ENCODE measurements around the gene EHD4.

The EHD4 gene

GRCh38 chr15:41861736-41862356 lies 110.5 kb downstream of the EHD4 start:
- DNase-seq (ENCODE audit: low spot score): no peak

- no peak for DNase-seq (ENCODE audit: low spot score)
Measured at GRCh38 chr15:41860049-41860828, 112.1 kb downstream of the EHD4 start.

- no peak for DNase-seq (ENCODE audit: low spot score)
Measured at GRCh38 chr15:41858756-41859155, 113.6 kb downstream of the EHD4 start.

GRCh38 chr15:41857316-41857715 lies 115.0 kb downstream of the EHD4 start:
- DNase-seq (ENCODE audit: low spot score): no peak

GRCh38 chr15:41856716-41857115 lies 115.6 kb downstream of the EHD4 start:
- no peak for DNase-seq (ENCODE audit: low spot score)

GRCh38 chr15:41856262-41856661 lies 116.1 kb downstream of the EHD4 start:
- no peak for DNase-seq (ENCODE audit: low spot score)

GRCh38 chr15:41855261-41855961 lies 116.9 kb downstream of the EHD4 start:
- peak; percentile 47 for DNase-seq (ENCODE audit: low spot score)

GRCh38 chr15:41854443-41854842 lies 117.9 kb downstream of the EHD4 start:
- DNase-seq (ENCODE audit: low spot score): no peak

- no peak for DNase-seq (ENCODE audit: low spot score)
Measured at GRCh38 chr15:41853831-41854230, 118.5 kb downstream of the EHD4 start.

GRCh38 chr15:41852736-41853590 lies 119.4 kb downstream of the EHD4 start:
- no peak for DNase-seq (ENCODE audit: low spot score)

- no peak for DNase-seq (ENCODE audit: low spot score)
Measured at GRCh38 chr15:41851755-41852370, 120.5 kb downstream of the EHD4 start.

GRCh38 chr15:41851167-41851523 lies 121.2 kb downstream of the EHD4 start:
- DNase-seq (ENCODE audit: low spot score): no peak

- no peak for DNase-seq (ENCODE audit: low spot score)
Measured at GRCh38 chr15:41850482-41851166, 121.7 kb downstream of the EHD4 start.

- no peak for DNase-seq (ENCODE audit: low spot score)
Measured at GRCh38 chr15:41849861-41850260, 122.5 kb downstream of the EHD4 start.

GRCh38 chr15:41849204-41849603 lies 123.2 kb downstream of the EHD4 start:
- no peak for DNase-seq (ENCODE audit: low spot score)

- no peak for DNase-seq (ENCODE audit: low spot score)
Measured at GRCh38 chr15:41848631-41849030, 123.7 kb downstream of the EHD4 start.

GRCh38 chr15:41847981-41848380 lies 124.4 kb downstream of the EHD4 start:
- no peak for DNase-seq (ENCODE audit: low spot score)

- DNase-seq (ENCODE audit: low spot score): no peak
Measured at GRCh38 chr15:41847206-41847605, 125.2 kb downstream of the EHD4 start.

Data from SK-N-DZ (cell line).